Chondrocyte (in vitro differentiated cells): ENCODE measurements around the gene XRCC2. TPM values are rescaled to one million over a fixed set of nuclear protein-coding genes. Genes with fewer than 3 reads are reported as not detected.
"Not testable (repeated sequence)": the region's sequence is repeated elsewhere in the genome, so short reads cannot be mapped to it uniquely, and the experiment has no call there.

Source experiments
- DNase-seq: peaks from one replicate; pipeline ENCODE4 v3.0.0; 2021; ENCODE audit warnings: mixed read lengths, low spot score
- H3K27ac Mint-ChIP-seq: one replicate; pipeline ENCODE4 v1.8.0; 2021; ENCODE audit warnings: mild to moderate bottlenecking, moderate library complexity, mixed read lengths; ENCODE audit not compliant: unreplicated experiment
- H3K27me3 Mint-ChIP-seq: 2 replicates; pipeline ENCODE4 v1.8.0; 2021; ENCODE audit warnings: low read depth, mixed read lengths
- H3K36me3 Mint-ChIP-seq: 2 replicates; pipeline ENCODE4 v1.8.0; 2021; ENCODE audit warnings: low read depth, mixed read lengths
- H3K4me1 Mint-ChIP-seq: 2 replicates; pipeline ENCODE4 v1.8.0; 2021; ENCODE audit warnings: low read depth, mild to moderate bottlenecking, mixed read lengths
- H3K4me3 Mint-ChIP-seq: one replicate; pipeline ENCODE4 v1.8.0; 2021; ENCODE audit warnings: mild to moderate bottlenecking, moderate library complexity, mixed read lengths; ENCODE audit not compliant: unreplicated experiment
- H3K9me3 Mint-ChIP-seq: 2 replicates; pipeline ENCODE4 v1.8.0; 2021; ENCODE audit warnings: low read depth, mixed read lengths
- CTCF ChIP-seq: fragments of 200-600 bp; sonication (generic); IDR thresholded peaks from 2 replicates; pipeline ENCODE4 v1.5.0; 2021; ENCODE audit warnings: antibody characterized with exemption, mild to moderate bottlenecking, moderate library complexity
- total RNA-seq: library from RNA; stranded (reverse); gene quantifications from 3 replicates; pipeline ENCODE4 v1.2.1, GENCODE V29; 2021

The XRCC2 gene
- total RNA-seq, 1 donor from 2014 or later = 1.3 TPM

- Mint-ChIP-seq H3K9me3 (peaks cover 10% of the 10 kb centered on the region), H3K27me3 (no peaks in the 10 kb centered on the region), H3K27ac (no peak overlapping the region), H3K4me3 (no peak overlapping the region), H3K36me3 (peaks cover 4% of the 10 kb centered on the region), H3K4me1 (no peaks in the 10 kb centered on the region)
- no peak for TF ChIP-seq CTCF
- no peak for DNase-seq
Observed at GRCh38 chr7:152647009-152647408, 28.9 kb downstream of the XRCC2 start.

- not testable (repeated sequence) for H3K4me1 Mint-ChIP-seq, H3K4me3 Mint-ChIP-seq, H3K27ac Mint-ChIP-seq, H3K36me3 Mint-ChIP-seq, DNase-seq, H3K27me3 Mint-ChIP-seq
- H3K9me3 Mint-ChIP-seq = peaks cover 10% of the 10 kb centered on the region
Observed at GRCh38 chr7:152646579-152646978, 29.4 kb downstream of the XRCC2 start.

- peaks cover 10% of the 10 kb centered on the region for H3K9me3 Mint-ChIP-seq
- H3K4me1 Mint-ChIP-seq = no peaks in the 10 kb centered on the region
- no peak for DNase-seq
- TF ChIP-seq CTCF = no peak
- H3K27me3 Mint-ChIP-seq = no peaks in the 10 kb centered on the region
- peaks cover 4% of the 10 kb centered on the region for H3K36me3 Mint-ChIP-seq
- H3K27ac Mint-ChIP-seq = no peak overlapping the region
- H3K4me3 Mint-ChIP-seq = no peak overlapping the region
Observed at GRCh38 chr7:152643979-152644559, 31.9 kb downstream of the XRCC2 start.

GRCh38 chr7:152641384-152641783, 34.6 kb downstream of the XRCC2 start:
- DNase-seq = no peak
- H3K27me3 Mint-ChIP-seq = no peaks in the 10 kb centered on the region
- H3K4me3 Mint-ChIP-seq = no peak overlapping the region
- H3K9me3 Mint-ChIP-seq = no peaks in the 10 kb centered on the region
- no peak for TF ChIP-seq CTCF
- H3K27ac Mint-ChIP-seq = no peak overlapping the region
- no peaks in the 10 kb centered on the region for H3K4me1 Mint-ChIP-seq
- no peaks in the 10 kb centered on the region for H3K36me3 Mint-ChIP-seq

- no peak for TF ChIP-seq CTCF
- Mint-ChIP-seq H3K27ac (no peak overlapping the region), H3K36me3 (no peaks in the 10 kb centered on the region), H3K9me3 (no peaks in the 10 kb centered on the region), H3K4me3 (no peak overlapping the region), H3K4me1 (no peaks in the 10 kb centered on the region), H3K27me3 (no peaks in the 10 kb centered on the region)
- no peak for DNase-seq
Observed at GRCh38 chr7:152640829-152641228, 35.1 kb downstream of the XRCC2 start.

- H3K4me1 Mint-ChIP-seq = no peaks in the 10 kb centered on the region
- H3K27me3 Mint-ChIP-seq = no peaks in the 10 kb centered on the region
- H3K9me3 Mint-ChIP-seq = no peaks in the 10 kb centered on the region
- DNase-seq = no peak
- H3K36me3 Mint-ChIP-seq = no peaks in the 10 kb centered on the region
- H3K4me3 Mint-ChIP-seq = no peak overlapping the region
- no peak for TF ChIP-seq CTCF
- no peak overlapping the region for H3K27ac Mint-ChIP-seq
Observed at GRCh38 chr7:152637920-152638580, 37.9 kb downstream of the XRCC2 start.
